Superior temporal gyrus (tissue), 1 donor: ENCODE data around the gene OGFR.
A peak's percentile ranks its signal among the peaks of the same experiment; 100 is the strongest.

Experiments used
- DNase-seq: peaks from one replicate; pipeline ENCODE4 v3.0.0-alpha.2; 2016; ENCODE audit errors: extremely low spot score

OGFR gene

DNA sequence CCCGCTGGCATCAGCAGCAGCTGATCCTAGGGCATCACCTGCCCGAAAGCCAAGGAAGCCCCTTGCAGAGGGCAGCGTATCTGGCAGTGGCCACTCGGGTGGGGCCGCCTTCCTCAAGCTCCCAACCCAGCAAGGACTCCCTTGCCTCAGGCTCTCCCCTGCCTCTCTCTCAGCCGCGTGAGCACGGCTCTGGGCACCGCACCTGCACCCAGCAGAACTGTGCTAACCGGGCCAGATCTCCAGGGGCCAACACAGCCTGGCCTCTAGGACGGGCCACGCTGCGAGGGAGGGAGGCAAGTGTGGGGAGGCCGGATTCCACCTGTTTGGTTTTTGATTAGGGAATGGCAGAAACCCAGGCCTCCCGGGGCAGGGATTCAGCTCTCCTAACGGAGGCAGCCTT, 20.1 kb upstream of the OGFR start:
- no peak for DNase-seq

DNA sequence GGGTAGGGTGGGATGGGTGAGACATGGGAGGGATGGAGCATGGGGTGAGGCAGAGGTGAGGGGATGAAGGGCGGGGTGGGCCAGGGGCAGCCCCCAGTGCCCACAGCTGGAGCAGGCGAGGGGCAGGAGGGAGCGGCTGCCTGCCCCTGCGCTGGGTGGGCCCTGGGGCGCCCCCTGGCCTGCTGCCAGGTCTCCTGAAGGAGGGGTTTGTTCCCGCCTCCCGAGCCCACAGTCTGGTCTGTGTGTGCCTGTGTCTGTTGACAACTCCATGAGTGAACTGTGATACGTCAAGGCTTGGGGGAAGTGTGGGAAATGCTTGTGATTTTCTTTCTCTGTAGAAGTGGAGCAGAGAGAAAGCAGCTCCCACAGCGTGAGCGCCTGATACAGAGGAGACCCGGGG, 19.2 kb upstream of the OGFR start:
- DNase-seq = no peak

DNA sequence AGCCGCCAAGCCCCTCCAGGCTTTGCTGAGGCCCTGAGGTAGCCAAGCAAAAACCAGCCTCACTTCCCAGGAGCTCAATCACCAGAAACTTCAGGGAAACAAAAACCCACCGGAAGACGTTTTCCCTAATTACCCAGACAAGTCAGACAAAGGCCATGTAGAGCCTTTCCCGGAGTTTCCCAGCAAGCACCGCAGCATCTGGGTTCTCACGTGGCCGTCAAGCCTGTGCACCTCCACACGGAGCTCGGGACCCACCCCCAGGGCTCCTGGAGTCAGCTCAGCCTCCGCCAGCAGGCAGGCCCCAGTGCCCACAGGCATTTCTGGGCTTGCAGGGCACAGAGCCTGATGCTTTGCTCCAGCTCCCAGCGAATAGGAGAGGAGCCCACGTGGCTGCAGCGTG, 18.5 kb upstream of the OGFR start:
- DNase-seq = no peak

DNA sequence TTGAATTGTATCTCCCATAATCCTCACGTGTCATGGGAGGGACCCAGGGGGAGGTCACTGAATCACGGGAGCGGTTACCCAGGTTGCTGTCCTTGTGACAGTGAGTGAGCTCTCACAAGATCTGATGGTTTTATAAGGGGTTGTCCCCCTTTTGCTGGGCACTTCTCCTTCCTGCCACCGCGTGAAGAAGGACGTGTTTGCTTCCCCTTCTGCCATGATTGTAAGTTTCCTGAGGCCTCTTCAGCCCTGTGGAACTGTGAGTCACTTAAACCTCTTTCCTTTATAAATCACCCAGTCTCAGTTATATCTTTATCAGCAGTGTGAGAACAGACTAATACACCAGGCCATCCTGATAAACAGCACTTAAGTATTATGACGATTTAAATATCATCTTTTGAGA, 17.3 kb upstream of the OGFR start:
- DNase-seq = no peak

DNA sequence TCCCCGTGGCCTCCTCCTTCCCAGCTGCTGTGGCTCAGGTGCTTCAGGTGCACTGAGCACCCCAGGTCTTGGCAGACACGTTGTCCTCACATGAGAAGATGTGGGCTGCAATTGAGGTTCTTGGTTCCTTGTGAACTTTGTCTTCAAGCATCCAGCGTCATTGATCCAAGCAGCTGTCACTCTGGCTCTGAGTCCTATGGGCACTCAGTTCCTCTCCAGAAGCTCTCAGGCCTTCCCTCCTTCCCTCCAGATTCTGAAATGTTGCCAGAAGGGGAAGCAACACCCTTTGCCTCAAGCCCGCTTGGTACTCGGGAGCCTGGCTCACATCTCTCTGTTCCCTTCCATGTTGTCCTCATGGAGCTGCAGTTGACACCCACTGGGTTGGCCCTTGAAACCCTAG, 16.8 kb upstream of the OGFR start:
- no peak for DNase-seq

DNA sequence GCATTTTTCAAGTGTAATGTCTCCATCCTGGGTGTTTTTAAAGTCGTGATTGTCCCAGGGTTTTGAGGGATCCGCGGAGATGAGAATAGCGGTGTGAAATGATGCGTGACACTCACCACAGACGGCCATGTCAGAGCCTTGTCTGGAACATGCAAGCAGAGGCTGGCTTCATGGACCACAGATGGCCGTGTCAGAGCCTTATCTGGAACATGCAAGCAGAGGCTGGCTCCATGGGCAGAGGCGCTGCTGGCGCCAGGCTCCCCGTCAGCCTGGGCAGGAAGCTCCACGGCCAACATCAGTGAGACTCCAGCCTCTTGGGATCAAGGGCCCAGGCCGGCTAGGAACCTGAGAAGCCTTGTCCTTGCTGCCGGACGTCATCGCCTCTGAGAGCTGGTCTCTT, 16.0 kb upstream of the OGFR start:
- no peak for DNase-seq

DNA sequence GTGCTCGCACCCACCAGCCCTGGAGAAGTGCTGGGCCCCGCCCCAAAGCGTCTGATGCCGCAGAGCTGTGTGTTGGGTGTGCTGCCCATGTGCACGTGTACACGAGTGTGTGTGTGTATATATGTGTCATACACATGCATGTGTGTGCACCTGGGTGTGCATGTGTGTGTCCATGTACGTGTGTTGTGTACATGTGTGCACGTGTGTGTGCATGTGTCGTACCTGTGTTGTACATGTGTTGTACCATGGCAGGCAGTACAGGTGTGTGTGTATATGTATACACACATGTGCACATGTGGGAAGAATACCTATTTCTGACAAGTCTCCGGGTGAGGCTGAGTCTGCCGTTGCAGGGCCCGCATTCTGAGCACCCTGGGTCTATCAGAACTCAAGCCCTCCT, 14.6 kb upstream of the OGFR start:
- DNase-seq = no peak

DNA sequence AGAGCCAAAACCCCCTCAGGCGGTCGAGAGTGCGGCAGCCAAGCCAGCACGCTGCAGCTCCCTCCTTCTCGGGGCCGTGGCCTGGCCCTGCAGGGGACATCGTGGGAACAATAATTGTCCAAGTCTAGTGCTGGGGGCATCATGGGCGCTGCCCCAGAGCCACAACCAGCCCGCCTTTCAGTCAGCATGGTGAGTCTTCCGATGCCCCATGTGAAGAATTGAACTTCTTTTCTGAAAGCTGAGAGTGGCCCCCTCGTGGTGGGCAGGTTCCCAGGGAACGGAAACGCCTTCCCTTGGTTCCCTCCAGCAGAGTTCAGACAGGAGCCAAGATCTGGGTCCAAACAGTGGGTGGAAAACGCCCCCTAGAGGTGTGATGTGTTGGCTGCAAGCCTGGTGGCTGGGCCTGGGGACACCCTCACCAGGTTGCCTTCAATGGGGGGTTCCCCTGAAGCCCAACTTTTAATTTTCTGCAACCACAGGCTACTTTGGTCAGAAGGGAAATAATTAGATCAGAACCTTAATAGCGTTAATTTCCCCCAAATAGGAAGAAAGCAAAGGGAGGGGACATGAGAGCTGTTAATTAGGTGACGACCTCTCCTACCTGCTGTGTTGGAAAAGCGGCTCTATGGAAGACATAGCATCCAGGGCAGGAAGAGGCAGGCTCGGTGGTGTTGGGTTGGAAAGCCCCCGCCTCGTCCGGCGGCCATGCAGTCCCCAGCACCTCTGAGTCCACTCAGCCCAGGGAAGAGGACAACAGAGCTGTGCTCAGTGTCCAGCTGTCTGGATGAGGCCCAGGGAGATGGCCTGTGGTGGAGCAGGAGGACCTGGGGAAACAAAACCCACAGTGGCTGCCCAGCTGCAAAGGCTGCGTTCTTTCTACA, 13.1 kb upstream of the OGFR start:
- DNase-seq = peak; percentile 97

DNA sequence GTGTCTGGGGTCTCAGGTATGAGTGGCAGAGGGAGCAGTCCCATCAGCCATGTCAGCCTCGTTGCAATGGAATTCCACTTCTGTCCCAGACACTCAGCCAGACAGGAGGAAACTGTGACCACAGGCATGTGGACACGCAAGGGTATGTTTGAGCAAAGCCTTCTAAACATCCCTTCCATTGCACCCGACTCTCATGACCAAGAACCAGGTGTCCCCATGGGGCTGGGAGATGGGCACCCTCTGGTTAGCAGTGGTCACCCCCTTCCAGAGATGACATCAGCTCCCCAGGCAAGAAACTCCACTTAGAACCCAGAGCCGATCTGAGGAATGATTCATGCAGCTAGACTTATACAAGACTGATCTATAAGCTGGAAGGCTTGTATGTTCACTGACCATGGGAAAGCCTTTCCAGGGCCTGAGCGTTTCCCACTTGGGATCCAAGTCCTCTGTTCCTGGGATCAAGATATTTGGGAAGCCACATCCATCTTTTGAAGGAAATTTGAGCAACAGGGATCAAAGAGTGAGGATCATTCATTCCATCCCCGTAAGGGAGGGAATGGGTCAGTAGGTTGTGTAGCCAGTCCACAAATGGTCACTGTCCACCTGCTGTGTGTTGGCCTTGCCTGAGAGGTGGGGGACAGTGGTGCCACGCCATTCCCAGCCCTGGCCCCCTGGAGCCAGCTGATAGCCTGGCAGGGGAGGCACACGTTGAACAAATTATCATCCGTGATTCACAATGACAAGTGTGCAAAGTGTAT, 12.3 kb upstream of the OGFR start:
- no peak for DNase-seq

DNA sequence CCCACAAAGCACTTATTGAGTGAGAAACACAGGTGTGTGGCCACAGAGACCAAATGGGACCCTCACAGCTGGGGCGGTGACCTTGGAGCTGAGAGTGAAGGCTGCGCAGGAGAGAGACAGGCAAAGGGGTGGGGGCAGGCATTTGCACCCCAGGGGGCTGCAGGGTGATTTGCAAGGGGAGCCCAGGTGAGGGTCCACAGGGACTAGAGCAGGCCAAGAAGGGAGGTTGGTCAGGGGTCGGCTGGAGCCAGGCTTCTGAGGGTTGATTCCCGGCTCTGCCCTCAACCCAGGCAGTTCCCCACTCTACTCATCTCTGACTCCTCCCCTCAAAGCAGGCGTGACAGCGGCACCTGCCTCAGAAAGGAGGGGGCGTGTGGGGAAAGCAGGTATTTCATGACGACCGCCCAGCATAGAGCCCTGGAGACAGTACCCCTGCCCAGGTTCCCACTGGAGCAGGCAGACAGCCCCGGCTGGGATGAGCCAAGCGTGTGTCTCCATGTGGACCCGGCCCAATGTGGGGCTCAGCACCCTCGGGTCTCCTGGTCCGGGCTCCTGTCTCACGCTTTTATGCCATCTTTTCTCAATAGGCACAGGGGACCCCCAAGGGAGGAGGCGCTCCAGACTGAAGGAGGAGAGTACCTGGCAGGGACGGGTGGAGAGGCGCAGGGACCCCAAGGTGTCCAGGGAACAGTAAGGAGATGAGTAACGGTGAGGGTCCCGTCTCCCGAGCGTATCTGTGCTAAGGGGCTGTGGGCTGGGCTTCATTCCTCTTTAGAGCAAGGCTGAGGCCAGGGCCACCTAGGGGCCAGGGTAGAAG, 11.5 kb upstream of the OGFR start:
- DNase-seq = no peak

DNA sequence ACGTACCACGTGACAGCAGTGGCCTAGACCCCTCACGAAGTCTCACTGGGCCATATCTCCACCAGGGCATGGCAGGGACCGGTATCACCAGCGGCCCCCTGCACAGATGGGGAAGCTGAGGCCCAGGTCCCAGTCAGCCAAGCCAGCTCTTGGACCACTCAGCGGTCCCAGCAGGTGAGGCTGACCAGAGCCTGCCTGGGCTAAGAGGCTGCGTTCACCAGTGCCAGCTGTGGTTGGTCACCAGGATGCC, 11.0 kb upstream of the OGFR start:
- no peak for DNase-seq

DNA sequence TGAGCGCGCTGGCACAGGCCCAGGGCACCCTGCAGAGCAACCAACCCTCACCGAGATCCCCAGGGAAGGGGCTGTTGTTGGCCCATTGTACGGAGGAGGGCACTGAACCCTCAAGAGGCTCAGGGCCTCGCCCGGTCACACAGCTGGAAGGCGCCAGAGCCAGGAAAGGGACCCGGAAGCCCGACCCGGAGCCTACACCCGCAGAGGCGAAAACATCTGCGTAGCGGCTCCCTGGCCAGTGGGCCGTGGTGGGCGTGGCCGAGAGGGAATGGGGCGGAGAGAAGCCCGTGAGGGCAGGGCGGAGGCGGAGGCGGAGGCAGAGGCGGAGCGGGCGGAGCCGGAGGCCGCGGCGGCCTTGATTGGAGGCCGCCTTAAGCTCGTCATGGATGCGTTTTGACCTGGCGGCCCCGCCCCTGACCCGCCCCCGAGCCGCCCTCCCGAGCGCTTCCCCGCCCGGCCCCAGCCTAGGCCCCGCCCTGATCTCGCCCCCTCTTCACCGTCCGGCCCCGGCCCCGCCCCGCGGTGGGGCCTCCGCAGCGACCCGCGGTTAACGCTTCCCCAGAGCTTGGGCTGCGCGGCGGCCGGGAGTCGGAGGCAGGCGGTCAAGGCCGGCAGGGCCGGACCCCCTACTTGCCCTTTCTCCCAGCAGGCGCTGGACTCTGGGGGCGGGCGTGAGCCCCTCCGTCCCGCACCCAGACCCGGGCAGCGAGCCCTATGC, 10.5 kb upstream of the OGFR start:
- peak; percentile 97 for DNase-seq

DNA sequence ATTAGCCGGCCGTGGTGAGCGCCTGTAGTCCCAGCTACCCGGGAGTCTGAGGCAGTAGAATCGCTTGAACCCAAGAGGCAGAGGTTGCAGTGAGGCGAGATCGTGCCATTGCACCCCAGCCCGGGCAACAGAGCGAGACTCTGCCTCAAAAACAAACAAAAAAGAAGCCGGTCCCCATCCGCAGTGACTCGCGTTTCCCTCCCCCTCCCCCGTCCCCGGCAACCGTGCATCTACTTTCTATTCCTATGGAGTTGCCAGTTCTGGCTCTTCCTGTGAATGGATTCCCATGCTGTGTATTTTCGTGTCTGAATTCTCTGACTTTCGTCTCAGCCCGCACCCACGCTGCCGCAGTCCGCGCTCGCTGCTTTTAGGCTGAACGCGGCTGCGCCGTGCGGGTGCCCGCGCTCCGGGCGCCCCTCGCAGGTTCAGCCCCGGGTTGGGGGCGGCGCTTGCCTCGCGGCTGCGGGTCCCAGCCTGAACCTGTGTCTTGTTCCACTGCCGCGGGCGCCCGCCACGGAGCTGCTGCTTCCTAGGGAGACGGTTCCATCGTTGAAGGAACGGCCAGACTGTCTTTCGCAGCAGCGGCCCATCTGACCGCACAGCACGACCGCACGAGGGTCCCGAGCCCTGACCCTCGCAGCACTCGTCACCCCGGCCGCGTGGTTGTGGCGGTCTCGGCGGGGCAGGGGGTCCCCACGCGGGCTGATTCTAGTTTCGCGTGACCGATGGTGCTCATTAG, 9.4 kb upstream of the OGFR start:
- DNase-seq = peak; percentile 64

DNA sequence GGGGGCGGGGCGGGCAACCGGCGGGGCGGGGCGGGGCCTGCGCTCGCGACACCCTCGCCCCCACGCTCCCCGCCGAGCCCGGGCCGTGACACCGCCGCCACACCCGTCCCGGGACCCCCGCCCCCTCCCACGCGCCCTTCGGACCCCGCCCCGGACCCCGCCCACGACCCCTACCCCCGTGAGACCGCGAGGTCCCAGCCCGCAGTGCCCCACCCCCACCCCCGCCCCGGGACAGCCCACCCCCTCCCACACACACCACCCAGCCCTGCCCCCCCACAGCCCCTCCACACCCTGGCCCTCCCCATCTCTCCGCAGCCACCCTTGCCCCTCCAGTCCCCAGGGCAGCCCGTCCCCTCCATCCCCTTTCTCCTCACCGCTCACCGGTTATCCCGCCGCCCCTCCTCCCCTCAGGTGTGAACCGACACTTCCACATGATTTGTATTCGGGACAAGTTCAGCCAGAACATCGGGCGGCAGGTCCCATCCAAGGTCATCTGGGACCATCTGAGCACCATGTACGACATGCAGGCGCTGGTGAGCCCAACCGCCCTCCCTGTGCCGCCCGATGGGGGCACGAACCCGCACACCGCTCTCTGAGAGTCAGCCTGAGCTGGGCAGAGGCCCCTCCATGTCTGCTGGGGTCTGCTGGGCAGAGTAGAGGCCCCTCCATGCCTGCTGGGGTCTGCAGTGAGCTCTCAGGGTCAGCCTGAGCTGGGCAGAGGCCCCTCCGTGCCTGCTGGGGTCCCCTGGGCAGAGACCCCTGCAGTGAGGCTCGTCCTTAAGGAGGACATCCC, 7.7 kb upstream of the OGFR start:
- no peak for DNase-seq

DNA sequence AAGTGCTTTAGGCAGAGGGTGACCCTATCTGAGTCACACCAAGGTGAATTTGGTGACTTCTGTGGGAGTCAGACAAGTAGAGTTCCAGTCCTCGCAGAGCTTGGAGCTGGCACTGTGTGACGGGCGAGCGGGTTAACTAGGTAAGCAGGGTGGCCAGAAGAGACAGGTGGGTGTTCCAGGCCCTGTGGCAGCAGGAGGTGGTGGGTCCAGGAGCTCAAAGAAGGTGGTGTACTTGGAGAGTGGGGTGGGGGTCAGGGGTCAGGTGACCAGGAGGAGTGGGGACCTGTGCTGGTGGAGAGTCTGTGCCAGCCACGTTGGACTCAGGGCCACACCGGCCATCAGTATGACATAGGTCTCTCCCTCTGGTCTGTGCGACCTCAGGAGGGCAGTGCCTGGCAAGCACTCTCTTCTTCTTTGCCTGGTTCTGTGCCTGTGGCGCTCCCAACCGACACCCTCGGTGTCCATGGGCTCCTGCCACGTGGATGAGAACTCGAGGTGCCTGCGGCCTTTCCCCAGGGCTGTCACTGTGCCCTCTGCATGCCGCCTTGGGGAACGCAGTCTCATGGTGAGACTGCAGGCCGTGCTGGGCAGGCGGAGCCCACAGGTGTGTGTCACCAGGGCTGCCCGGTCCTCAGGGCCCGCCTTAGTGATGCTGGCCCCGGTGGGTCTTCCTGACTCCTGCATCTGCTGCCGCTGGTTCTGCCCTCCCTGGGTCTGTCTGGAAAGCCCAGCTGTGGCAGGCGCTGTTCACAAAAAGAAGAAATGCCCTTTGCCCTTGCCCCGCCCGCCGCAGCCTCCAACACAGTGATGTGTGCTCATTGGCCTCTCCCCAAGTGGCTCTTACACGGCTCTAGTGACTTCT, 6.7 kb upstream of the OGFR start:
- no peak for DNase-seq

DNA sequence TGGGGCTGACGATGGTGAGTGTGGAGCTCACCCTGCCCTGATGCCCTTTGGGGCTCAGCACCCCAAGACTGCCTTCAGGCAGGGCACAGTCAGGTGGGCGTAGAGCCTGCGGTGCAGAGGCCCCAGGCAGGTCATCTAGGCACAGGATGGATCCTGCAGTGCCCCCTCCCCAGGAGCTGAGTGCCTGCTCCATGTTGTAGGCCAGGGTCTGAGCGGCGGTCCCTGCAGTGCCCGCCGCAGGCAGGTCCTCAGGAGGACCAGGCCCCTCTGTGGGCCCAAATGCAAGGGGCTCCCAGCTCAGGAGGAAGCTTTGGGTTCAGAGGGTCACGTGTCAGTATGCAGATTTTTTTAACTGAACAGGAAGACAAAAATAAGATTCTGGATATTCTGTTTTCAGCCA, 5.6 kb upstream of the OGFR start:
- DNase-seq = no peak

DNA sequence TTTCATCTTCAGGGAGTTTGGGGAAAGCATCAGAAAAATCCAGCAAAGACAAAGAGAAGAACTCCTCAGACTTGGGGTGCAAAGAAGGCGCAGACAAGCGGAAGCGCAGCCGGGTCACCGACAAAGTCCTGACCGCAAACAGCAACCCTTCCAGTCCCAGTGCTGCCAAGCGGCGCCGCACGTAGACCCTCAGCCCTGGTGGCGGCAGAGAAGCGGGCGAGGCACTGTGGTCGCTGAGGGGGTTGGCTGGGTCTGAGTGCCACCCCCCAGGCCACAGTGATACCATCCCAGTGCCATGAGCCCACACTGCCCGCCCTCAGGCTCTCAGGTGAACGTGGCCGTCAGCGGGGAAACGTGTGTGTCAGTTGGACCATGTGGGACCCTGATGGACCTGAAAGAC, 5.2 kb upstream of the OGFR start:
- DNase-seq = no peak

DNA sequence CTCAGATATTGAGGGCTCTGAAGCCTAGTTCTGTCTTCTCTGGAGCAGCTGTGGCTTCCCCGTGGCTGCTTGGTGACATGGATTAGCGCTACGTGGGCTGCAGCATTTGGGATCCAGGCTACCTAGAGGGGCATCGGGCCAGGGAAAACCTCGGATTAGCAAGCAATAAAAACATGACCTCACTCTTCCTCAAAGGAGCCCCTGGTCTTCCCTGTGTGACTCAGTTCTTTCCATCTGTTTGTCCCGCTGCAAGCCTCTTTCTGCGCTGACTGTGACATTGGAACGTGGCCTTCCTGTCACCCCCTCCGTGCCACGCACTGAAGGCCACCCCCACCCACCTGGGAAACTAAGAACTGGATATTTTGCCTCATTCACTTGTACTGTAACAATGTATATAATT, 4.8 kb upstream of the OGFR start:
- no peak for DNase-seq
